ENCODE results near the gene VCP.

GRCh38 chr9:35033101-35033500 is 39.3 kb downstream of the VCP start:
- TF ChIP-seq CTCF (IDR thresholded peaks at IDR 0.05) (no peak), POLR2A (IDR thresholded peaks at IDR 0.05) (no peak), POLR2AphosphoS5 (IDR thresholded peaks at IDR 0.05) (no peak)
